HCT116 (cell line): ENCODE measurements around the gene PCDHB14.
"Not testable (repeated sequence)": the region's sequence is repeated elsewhere in the genome, so short reads cannot be mapped to it uniquely, and the experiment has no call there.

Experiments
- CBX3 ChIP-seq: IDR thresholded peaks from 2 replicates; pipeline ENCODE4 v1.6.1; 2012; ENCODE audit warnings: low read depth
- EZH2 ChIP-seq: fragments of 200-600 bp; sonication (generic); IDR thresholded peaks from 2 replicates; pipeline ENCODE4 v1.6.1; 2017; ENCODE audit warnings: antibody characterized with exemption, mixed run types
- JUND ChIP-seq: IDR thresholded peaks from 2 replicates; pipeline ENCODE4 v1.6.1; 2012
- POLR2AphosphoS5 ChIP-seq: IDR thresholded peaks from 2 replicates; pipeline ENCODE4 v1.6.1; 2011; ENCODE audit warnings: mild to moderate bottlenecking, low read depth, low read length, moderate library complexity
- RAD21 ChIP-seq: IDR thresholded peaks from 2 replicates; pipeline ENCODE4 v1.6.1; 2012; ENCODE audit warnings: low read depth, mild to moderate bottlenecking
- YY1 ChIP-seq: IDR thresholded peaks from 2 replicates; pipeline ENCODE4 v1.6.1; 2011; ENCODE audit warnings: low read length, low read depth, moderate library complexity, mild to moderate bottlenecking; ENCODE audit not compliant: insufficient replicate concordance; ENCODE audit errors: extremely low read depth
- TF ChIP-seq, protein P1 (sequence below), 3 experiments: fragments of 200-600 bp in 1 of 3; sonication (generic) in 1 of 3; IDR thresholded peaks in 2 of 3; conservative IDR thresholded peaks in 1 of 3; 2 replicates each; pipeline ENCODE4 v1.5.1; 2012 to 2017; ENCODE audit warnings: low read depth in 2 of 3, low read length in 2 of 3, antibody characterized with exemption in 1 of 3, borderline replicate concordance in 1 of 3, control low read depth in 1 of 3, mild to moderate bottlenecking in 1 of 3, mixed read lengths in 1 of 3, mixed run types in 1 of 3, moderate library complexity in 1 of 3; ENCODE audit not compliant: insufficient read depth in 1 of 3
- TF ChIP-seq, protein P2 (sequence below): IDR thresholded peaks from 2 replicates; pipeline ENCODE4 v1.6.1; 2012; ENCODE audit warnings: low read depth
- TF ChIP-seq, protein P3 (sequence below): IDR thresholded peaks from 2 replicates; pipeline ENCODE4 v1.6.1; 2012

DNA sequence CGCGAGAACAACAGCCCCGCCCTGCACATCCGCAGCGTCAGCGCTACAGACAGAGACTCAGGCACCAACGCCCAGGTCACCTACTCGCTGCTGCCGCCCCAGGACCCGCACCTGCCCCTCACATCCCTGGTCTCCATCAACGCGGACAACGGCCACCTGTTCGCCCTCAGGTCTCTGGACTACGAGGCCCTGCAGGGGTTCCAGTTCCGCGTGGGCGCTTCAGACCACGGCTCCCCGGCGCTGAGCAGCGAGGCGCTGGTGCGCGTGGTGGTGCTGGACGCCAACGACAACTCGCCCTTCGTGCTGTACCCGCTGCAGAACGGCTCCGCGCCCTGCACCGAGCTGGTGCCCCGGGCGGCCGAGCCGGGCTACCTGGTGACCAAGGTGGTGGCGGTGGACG, 7.6 kb upstream of the PCDHB14 start:
- TF ChIP-seq YY1, EZH2, JUND, RAD21, CBX3, POLR2AphosphoS5: not testable (repeated sequence)
- TF ChIP-seq, protein P1, sequence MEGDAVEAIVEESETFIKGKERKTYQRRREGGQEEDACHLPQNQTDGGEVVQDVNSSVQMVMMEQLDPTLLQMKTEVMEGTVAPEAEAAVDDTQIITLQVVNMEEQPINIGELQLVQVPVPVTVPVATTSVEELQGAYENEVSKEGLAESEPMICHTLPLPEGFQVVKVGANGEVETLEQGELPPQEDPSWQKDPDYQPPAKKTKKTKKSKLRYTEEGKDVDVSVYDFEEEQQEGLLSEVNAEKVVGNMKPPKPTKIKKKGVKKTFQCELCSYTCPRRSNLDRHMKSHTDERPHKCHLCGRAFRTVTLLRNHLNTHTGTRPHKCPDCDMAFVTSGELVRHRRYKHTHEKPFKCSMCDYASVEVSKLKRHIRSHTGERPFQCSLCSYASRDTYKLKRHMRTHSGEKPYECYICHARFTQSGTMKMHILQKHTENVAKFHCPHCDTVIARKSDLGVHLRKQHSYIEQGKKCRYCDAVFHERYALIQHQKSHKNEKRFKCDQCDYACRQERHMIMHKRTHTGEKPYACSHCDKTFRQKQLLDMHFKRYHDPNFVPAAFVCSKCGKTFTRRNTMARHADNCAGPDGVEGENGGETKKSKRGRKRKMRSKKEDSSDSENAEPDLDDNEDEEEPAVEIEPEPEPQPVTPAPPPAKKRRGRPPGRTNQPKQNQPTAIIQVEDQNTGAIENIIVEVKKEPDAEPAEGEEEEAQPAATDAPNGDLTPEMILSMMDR (IDR thresholded peaks at IDR 0.05 in 2 of 3, conservative IDR thresholded peaks at IDR 0.05 in 1 of 3; ENCODE audit: borderline replicate concordance in 1 of 3, insufficient read depth in 1 of 3, low read depth in 2 of 3, low read length in 2 of 3), result not testable (repeated sequence)
- TF ChIP-seq, protein P2, sequence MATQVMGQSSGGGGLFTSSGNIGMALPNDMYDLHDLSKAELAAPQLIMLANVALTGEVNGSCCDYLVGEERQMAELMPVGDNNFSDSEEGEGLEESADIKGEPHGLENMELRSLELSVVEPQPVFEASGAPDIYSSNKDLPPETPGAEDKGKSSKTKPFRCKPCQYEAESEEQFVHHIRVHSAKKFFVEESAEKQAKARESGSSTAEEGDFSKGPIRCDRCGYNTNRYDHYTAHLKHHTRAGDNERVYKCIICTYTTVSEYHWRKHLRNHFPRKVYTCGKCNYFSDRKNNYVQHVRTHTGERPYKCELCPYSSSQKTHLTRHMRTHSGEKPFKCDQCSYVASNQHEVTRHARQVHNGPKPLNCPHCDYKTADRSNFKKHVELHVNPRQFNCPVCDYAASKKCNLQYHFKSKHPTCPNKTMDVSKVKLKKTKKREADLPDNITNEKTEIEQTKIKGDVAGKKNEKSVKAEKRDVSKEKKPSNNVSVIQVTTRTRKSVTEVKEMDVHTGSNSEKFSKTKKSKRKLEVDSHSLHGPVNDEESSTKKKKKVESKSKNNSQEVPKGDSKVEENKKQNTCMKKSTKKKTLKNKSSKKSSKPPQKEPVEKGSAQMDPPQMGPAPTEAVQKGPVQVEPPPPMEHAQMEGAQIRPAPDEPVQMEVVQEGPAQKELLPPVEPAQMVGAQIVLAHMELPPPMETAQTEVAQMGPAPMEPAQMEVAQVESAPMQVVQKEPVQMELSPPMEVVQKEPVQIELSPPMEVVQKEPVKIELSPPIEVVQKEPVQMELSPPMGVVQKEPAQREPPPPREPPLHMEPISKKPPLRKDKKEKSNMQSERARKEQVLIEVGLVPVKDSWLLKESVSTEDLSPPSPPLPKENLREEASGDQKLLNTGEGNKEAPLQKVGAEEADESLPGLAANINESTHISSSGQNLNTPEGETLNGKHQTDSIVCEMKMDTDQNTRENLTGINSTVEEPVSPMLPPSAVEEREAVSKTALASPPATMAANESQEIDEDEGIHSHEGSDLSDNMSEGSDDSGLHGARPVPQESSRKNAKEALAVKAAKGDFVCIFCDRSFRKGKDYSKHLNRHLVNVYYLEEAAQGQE, result not testable (repeated sequence)
- TF ChIP-seq, protein P3, sequence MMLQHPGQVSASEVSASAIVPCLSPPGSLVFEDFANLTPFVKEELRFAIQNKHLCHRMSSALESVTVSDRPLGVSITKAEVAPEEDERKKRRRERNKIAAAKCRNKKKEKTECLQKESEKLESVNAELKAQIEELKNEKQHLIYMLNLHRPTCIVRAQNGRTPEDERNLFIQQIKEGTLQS, result not testable (repeated sequence)
